HG03097 (cell line): ENCODE results near the gene NPPB.
"Not testable (repeated sequence)": the region's sequence is repeated elsewhere in the genome, so short reads cannot be mapped to it uniquely, and the experiment has no call there.

Experiments
- ATAC-seq: cut with Tn5 transposase; IDR thresholded peaks from one replicate; pipeline ENCODE4 v1.9.1; 2021; ENCODE audit not compliant: unreplicated experiment, low FRiP score

NPPB gene

DNA sequence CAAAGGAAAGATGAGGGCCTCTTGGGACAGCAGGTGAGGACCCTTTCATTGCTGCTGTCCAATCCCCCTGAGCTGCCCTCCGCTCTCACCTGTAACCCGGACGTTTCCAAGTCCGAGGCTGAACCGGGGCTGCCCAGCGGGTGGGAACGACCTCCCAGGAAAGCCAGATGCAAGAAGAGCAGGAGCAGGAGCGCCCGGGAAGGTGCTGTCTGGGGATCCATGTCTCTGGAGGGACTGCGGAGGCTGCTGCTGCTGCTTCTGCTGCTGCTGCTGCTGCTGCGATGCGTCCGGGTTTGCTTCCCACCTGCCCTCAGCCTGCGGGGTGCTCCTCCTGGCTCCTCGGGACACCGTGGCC lies at the start of gene NPPB:
Gene NPPB, minus strand, starts transcription at position 333 of the 355 bp plus-strand sequence. Its CDS starts 112 bp downstream, at position 221.
- no peak for ATAC-seq

GRCh38 chr1:11908095-11908675 lies 49.4 kb upstream of the NPPB start:
- ATAC-seq = peak; percentile 52

GRCh38 chr1:11907275-11908094 lies 48.7 kb upstream of the NPPB start:
- ATAC-seq = peak; percentile 45

GRCh38 chr1:11906870-11907269 lies 48.1 kb upstream of the NPPB start:
- ATAC-seq = no peak

- no peak for ATAC-seq
Measured at GRCh38 chr1:11904978-11905377, 46.2 kb upstream of the NPPB start.

GRCh38 chr1:11904156-11904555 lies 45.4 kb upstream of the NPPB start:
- not testable (repeated sequence) for ATAC-seq

- no peak for ATAC-seq
Measured at GRCh38 chr1:11903210-11903609, 44.5 kb upstream of the NPPB start.

DNA sequence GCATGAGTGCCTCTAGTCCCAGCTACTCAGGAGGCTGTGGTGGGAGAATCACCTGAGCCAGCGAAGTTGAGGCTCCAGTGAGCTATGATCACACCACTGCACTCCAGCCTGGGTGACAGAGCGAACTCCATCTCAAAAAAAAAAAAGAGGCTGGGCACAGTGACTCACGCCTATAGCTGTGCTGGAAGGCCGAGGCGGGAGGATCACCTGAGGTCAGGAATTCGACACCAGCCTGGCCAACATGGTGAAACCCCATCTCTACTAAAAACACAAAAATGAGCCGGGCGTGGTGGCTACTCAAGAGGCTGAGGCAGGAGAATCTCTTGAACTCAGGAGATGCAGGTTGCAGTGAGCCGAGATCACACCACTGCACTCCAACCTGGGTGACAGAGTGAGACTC lies 42.7 kb upstream of the NPPB start:
- not testable (repeated sequence) for ATAC-seq

- ATAC-seq = no peak
Measured at GRCh38 chr1:11898831-11899467, 40.2 kb upstream of the NPPB start.

DNA sequence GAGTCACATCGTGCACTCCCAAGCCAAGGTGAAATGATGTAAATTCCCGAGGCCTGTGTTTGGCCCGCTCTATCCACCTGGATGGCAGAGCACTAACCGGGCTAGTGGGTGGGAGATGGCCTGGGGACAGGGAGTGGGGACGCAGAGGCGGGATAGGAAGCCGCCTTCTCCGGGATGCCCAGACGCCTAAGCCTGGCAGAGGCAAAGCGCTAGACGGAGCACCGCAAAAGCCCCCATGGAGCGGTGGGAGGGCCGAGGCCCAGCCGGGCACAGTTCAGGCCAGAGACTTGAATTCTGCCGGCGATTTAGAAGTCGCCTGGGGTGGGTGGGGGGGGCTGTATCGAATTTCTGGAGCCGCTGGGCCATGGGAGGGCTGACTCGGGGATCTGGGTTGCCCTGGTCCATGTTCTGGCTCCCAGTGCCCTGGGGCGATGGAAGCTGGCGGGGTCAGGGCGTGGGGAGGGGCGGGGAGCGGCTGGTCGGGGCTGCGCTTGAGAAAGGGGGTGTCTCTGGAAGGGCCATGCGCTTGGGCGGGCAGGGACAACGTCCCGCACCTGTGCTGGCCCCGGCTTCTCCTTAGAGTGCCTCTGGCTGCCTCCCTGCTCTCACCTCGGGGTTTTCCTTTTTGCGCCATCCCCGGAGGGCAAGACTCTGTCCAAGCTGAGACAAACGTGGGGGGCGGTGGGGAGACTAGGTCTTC lies 39.5 kb upstream of the NPPB start:
- ATAC-seq = no peak

DNA sequence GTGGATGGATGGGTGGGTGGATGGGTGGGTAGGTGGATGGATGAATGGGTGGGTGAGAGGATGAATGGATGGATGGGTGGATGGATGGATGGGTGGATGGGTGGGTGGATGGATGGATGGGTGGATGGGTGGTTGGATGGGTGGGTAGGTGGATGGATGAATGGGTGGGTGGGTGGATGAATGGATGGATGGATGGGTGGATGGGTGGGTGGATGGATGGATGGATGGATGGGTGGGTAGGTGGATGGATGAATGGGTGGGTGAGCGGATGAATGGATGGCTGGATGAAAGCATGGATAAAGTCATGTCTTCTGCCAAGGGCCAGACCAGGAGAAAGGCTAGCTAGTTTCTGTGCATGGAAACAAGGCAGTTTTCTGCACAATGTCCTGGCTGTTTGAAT lies 35.8 kb upstream of the NPPB start:
- ATAC-seq = not testable (repeated sequence)

DNA sequence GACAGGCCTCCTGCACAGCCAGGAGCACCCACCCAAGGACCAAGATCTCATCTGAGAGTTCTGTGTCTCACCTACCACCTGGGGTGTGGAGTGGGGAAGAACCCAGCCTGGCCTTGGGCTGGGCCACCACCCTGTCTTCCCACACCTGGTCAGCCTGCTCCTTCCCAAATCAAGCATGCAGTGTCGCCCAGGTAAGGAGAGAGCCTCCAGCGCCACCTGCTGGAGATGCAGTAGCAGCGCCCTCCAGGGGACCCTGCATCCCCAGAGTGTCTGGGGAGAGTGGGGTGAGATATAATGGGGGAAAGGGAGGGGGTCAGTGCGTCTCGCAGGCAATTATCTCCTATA lies 35.1 kb upstream of the NPPB start:
- ATAC-seq = no peak

DNA sequence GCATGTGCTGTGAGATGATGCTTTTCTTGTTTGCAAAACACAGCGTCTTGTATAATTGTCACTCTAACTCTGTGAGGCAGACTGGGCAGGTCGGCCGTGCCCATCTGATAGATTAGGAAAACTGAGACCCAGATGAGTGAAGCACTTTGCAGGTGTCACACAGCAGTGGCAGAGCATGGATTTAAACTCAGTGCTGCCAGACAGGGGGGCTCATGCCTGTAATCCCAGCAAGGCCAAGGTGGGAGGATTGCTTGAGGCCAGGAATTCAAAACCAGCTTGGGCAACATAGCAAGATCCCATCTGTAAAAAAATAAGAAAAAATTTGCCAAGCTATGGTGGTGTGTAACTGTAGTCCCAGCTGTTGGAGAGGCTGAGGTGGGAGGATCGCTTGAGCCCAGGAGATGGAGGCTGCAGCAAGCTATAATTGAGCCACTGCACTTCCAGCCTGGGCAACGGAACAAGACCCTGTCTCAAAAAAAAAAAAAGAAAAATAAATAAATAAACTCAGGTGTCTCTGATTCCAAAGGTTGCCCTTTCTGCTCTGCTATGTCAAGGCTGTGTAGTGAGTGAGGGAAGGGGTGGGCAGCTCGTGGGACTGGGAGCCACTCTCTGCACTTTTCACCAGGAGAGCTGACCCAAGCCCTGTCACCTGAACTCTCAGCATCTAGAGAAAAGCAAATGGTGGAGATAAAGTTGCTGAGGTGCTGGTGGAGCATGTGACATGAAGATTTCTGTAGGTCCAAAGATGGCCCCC lies 32.9 kb upstream of the NPPB start:
- ATAC-seq = no peak

- ATAC-seq = no peak
Measured at GRCh38 chr1:11888877-11889208, 30.1 kb upstream of the NPPB start.

GRCh38 chr1:11888206-11888876 lies 29.6 kb upstream of the NPPB start:
- no peak for ATAC-seq

- ATAC-seq = no peak
Measured at GRCh38 chr1:11887666-11888007, 28.9 kb upstream of the NPPB start.

DNA sequence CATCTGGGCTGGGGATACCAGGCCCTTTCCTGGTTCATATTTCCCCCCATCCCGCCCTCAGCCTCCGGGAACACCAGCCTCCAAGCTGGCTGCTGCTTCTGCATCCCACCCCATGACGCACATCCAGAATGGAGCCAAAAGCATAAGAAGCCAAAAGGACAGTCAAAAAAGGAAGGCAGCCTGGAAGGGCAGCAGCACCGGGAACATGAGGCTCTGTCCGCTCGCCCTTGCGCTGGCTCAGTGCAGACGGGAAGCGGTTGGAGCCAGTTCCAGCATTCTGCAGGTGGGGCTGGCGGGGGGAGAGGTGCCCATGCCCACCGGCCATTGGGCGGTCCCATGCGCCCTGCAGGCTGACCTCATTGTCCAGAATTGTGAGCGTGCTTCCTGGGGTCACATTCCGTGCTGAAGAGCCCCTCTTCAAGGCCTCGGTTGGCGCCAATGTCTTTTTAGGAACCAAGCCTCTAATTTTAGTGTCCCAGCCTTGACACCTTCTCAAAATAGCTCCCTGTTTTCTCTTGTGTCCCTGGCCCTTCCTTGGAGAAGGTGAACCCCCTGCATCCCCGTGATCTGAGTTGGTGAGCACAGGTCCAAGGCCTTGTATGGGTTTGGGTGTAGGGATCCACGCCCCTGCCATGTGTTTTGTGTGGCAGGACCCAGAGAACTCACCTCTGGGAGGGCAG lies 28.4 kb upstream of the NPPB start:
- ATAC-seq = no peak

DNA sequence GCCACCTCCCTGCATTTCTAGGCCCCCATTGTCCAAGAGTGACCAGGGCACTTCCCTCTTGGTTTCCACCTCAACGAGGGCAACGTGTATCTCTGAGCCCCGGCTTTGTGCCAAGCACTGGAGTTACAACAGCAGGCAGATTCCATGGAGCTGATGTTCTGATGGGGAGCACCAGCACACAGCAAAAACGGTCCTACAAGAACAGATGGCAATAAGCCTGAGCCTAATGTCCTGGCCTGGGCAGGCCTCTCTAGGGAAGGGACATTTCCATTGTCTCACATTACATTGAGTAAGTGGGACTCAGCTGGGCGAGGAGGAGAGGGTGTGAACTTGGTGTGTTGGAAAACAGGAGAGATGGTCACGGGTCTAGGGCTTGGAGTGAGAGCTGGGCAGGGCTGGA lies 27.2 kb upstream of the NPPB start:
- no peak for ATAC-seq

GRCh38 chr1:11882814-11883538 lies 24.2 kb upstream of the NPPB start:
- ATAC-seq = no peak
